Measurements from ENCODE around the gene APOL1.

APOL1 gene

GRCh38 chr22:36294801-36295200 lies 41.9 kb downstream of the APOL1 start:
- DNase-seq = no peak

- no peak for DNase-seq
Measured at GRCh38 chr22:36295247-36295646, 42.3 kb downstream of the APOL1 start.

DNA sequence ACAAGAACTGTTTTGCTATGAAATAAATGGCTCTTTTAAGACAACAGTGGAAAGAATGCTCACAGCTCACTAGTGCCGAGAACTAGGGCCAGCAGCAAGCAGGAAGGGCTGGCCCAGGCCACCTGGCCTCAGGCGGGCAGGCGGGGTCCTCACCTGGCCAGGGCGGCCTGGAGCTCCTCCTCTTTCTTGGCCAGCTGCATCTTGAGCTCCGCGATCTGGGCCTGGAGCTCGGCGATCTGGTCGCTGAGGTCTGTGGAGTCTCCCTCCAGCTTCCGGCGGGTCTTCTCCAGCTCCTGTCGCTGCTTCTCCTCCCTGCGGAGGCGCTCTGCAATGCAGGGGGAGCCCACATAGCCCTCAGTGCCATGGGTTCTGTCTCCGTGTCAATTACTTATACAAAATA lies 43.8 kb downstream of the APOL1 start:
- DNase-seq = no peak

DNA sequence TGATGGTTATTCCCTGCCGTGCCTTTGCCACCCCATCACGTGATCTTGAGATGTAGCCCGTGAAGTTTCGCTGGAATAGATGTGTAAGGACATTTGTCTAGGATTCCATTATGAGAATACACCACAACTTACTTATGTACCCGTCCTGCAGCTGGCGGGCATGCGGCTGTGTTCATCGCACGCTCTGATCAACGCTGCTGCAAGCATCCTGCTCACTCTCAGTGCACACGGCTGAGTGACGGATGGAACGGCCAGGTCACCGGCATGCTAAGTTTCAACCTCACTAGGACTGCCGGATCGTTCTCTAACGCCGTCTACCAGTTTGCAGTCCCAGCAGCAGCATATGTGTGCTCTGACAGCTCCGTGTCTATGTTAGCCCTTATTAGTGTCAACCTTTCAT lies 44.6 kb downstream of the APOL1 start:
- DNase-seq = no peak

GRCh38 chr22:36298118-36298517 lies 45.2 kb downstream of the APOL1 start:
- no peak for DNase-seq

DNA sequence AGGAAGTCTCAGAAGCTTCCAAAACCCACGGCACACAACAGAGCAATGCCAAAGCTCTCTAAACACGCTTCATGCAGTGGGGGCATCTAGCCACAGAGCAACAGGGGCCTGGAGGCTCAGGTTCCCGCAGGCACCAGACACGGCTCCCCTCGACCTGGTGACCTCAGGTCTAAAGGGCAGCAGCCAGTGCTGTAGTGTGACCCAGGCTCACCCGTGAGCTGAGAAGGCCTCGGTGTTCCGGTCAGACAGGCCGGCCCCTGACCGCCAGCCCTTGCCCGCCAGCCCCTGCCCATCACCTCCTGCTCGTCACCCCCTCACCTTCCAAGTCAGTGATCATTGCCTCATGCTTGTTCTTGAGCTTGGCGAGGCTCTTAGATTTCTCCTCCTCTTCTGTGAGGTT lies 45.7 kb downstream of the APOL1 start:
- DNase-seq = no peak

DNA sequence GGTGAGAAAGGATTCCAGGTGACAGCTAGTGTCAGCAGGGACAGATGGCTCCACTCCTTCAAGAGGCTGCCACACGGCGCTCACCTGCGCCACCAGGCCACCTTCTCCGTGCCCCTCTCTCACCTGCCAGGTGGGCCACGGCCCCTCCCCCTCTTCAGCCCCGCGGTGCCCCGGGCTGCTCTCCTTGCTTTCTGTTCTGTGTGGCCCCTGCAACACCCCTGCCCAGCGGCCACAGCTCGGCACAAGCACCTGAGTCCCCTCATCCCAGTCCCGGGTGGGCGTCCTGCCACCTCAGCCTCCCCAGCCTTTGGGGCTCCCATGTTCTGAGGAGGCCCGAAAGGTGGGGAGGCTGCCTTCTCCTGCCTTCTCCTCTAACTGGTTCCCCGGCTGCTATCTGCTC lies 46.4 kb downstream of the APOL1 start:
- no peak for DNase-seq

DNA sequence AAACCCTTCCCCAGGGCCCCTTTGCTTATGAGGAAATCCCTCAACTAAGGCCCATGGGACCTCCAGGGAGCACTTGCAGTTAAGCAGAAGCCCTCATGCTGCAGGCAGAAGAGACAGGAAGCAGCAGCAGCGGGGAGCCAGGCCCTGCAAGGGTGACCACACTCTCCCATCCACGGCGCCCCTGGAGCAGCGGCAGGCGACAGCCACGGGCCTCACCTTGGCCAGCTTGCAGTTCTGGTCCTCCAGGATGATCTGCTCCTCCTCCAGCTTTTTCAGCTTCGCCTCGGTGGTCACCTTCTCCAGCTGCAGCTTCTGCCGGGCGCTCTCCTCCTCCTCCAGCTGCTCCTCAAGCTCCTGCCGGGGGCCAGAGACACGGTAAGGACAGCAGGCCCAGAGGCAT lies 47.0 kb downstream of the APOL1 start:
- no peak for DNase-seq

DNA sequence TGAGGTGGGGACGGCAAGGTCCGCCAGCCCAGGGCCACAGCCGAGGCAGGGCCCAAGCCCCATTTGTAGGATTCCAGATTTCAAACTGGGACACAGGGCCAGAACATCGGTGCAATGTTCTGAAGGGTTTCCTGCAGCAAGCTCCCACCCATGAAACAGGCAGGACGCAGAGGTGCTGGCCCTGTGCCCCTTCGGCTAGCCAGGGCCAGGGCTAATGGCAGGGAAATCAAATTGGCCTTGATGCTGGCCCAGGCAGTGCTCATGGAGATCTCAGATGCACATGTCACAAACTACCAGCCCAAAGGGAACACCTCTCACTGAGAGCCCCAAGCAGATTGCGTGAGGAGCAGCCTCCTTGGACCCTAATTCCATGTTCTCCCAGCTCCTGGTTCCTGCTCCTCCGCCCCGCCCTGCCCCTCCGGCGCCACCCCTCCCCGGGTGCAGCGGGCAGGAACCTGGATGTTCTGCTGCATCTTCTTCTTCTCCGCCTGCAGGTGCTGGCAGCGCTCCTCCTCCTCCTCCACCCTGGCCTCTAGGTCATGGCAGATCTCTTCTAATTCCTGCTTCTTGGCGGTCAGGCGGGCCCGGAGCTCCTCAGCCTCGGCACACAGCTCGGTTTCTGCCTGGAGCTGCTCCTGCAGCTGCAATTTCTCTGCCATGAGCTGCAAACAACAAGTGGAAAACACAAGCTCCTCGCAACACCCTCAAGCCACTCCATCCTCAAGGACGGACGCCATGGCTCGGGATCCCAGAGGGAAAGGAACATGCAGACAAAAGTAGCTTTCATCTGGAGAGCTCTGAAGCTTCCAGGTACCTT lies 47.7 kb downstream of the APOL1 start:
- no peak for DNase-seq

DNA sequence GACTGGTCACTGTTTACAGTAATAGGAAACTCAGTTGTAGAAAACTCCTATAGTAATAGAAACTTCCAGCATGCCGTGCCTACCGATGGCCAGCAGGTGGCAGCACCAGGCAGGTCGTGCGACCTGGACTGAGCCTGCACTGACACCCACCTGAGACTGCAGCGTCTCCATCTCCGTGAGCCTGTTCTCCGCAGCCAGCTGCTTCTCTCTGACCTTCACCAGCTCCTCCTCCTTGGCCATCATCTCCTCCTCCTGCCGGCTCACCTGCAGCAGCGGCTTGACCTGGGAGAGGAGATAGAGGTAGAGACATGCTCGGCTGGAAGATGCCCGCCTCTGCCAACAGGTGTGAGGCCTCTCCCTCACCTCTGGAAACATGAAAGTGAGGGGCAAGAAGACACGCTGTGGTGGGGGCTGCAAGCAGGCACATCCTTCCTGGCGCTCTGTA lies 48.5 kb downstream of the APOL1 start:
- peak; percentile 72 for DNase-seq

DNA sequence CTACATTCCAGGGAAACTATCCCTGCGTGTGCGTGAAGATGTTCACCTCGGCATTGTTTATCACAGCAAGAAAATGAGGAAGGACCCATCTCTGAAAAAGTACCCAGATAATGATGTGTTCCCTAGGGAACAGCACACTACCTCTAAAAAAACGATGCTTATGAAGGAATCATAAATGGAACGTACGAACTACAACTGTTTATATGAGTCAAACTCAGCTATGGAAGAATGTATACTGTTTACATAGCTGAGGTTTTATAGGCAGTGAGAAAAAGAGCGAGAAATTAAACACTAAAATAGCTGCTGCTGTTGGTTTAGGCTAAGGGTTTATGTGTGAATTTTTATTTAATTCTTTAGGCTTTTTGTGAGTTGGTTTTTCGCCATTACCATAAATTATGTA lies 48.9 kb downstream of the APOL1 start:
- no peak for DNase-seq

DNA sequence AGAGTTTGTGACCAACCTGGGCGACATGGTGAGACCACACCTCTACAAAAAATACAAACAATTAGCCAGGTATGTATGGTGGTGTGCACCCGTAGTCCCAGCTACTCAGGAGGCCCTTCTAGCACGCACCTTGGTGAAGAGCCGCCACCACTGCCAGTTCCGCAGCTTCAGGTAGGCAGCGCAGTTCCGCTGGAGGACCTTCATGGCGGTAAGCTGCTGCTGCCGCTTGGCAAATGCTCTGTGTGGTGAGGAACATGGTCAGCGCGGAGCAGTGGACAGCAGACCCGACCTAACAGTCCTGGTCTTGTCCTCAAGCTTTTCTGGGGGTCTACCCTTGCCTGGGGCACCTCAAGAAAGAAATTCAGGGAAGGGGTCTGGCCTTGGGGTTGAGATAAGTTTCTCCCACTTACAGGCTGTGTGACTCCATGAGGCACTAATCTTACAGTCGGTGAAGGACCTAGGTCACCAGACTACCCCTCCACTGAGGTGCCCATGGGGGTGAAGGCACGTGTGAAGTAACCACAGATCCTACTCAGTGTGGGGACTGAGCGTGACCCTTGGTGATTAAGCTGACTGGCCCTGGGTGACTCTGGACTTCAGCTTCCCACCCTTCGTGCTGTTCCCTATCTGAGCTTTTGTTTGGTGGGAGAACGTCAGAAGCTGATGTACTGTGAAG lies 49.6 kb downstream of the APOL1 start:
- no peak for DNase-seq

- no peak for DNase-seq
Measured at GRCh38 chr22:36303115-36303467, 50.2 kb downstream of the APOL1 start.

GRCh38 chr22:36303874-36304273 lies 50.9 kb downstream of the APOL1 start:
- no peak for DNase-seq

DNA sequence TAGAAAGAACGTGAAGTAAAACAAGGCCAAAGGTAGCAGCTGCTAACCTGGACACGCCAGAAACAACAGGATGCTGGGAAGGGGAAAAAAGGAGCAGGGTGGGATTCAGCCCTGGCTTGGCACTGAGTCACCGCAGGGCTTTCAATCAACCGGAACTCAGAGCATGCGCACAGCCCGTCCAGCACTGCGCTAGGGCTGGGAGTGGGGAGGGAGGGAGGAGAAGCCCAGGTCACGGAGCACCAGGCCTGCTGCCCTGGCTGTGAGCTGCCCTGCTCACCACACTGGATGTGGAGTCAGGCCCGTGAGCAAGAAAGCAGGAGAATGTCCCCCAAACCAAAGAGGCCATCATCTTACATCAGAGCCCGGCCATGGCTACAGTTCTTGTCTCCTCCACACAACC lies 51.5 kb downstream of the APOL1 start:
- DNase-seq = no peak

DNA sequence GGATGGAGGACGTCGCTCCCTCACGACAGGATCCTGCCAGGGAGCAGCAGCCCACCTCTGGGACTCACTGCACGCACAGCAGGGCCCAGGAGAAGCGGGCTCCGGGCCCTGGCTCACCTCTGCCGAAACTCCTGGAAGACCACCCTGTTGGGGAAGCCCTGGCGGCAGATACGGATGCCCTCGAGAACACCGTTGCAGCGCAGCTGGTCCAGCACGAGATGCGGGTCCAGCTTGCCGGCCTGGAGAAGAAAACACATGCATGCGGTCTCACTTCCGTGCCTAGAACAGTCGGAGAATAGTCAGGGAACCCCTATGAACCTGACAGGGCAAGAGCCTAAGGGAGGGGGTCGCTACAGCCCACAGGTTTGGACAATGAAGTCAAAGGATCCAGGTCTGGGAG lies 52.9 kb downstream of the APOL1 start:
- DNase-seq = no peak

GRCh38 chr22:36306227-36306626 lies 53.3 kb downstream of the APOL1 start:
- DNase-seq = no peak

- no peak for DNase-seq
Measured at GRCh38 chr22:36308880-36309279, 55.9 kb downstream of the APOL1 start.

DNA sequence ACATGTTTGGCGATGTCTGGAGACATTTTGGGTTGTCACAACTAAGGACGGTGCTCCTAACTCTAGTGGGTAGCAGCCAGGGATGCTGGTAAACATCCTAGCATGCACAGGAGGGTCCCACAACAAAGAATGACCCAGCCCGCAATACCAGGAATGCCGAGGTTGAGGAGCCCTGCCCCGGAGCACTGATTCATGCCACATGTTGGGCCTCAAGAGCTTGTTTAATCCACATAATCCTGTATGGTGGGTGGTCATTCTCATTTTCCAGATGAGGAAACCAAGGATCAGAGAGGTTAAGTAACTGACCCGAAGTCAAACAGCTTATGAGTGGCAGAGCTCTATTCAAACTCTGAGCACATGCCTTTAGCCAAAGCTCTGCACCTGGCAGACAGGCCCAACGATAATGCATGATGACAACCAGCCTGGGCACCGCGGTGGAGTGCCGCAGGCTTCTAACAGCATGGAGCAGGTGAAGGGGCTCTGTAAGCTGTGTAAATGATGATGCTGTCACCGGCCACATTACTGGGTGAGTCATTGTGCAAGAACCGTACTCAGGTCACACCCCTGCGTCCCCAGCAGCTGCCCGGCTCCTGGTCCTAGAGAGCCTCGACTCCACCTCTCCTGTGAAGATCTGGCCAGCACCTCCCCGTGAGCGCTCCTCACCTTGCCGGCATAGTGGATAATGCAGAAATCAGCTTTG lies 58.6 kb downstream of the APOL1 start:
- no peak for DNase-seq

DNA sequence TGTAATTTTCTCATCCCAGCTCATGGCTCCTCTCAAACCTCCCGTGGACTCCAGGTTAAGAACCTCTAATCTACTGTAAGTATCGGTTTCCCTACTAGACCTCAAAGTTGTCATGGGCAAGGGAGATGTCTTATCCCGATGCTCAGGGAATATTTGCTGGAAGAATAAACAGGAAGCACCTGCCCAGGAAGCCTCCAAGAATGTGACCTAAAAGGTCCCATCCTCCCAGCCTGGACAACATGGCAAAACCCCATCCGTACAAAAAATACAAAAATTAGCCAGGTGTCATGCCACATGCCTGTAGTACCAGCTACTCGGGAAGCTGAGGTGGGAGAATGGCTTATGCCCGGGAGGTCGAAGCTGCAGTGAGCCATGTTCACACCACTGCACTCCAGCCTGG lies 62.4 kb downstream of the APOL1 start:
- no peak for DNase-seq

- no peak for DNase-seq
Measured at GRCh38 chr22:36316419-36316818, 63.5 kb downstream of the APOL1 start.
